Astrocyte of the cerebellum (primary cell): Measurements from ENCODE around the gene SNED1.

Experiments
- DNase-seq: peaks from one replicate; pipeline ENCODE4 v3.0.0-alpha.2; 2011; ENCODE audit warnings: low read depth
- H3K4me3 ChIP-seq: 2 replicates; pipeline ENCODE4 v1.5.1; 2011; ENCODE audit warnings: mild to moderate bottlenecking, low read depth, low read length, moderate library complexity
- CTCF ChIP-seq: IDR thresholded peaks from 2 replicates; pipeline ENCODE4 v1.5.1; 2012; ENCODE audit warnings: low read length, low read depth, moderate library complexity, mild to moderate bottlenecking; ENCODE audit errors: missing control alignments
- in situ Hi-C: cut with HindIII; loops from 2 replicates; pipeline ENCODE4 v1.10.0; 2017; ENCODE audit warnings: low sequenced_read_pairs

Gene SNED1

GRCh38 chr2:241082341-241083090 lies 84.1 kb downstream of the SNED1 start:
- no peak overlapping the region for H3K4me3 ChIP-seq
- DNase-seq, result no peak
- in situ Hi-C loops, result loop anchor here (5.0 to 25.0 kb wide), 2 partner anchors 145 to 235 kb away; no protein-coding TSS in a partner anchor
- no peak for TF ChIP-seq CTCF

GRCh38 chr2:241083091-241083415 lies 84.6 kb downstream of the SNED1 start:
- no peak for DNase-seq
- H3K4me3 ChIP-seq, result no peak overlapping the region
- TF ChIP-seq CTCF, result no peak
- in situ Hi-C loops, result loop anchor here (5.0 to 25.0 kb wide), 2 partner anchors 146 to 236 kb away; no protein-coding TSS in a partner anchor

- in situ Hi-C loops, result loop anchor here (5.0 to 25.0 kb wide), 2 partner anchors 148 to 238 kb away; no protein-coding TSS in a partner anchor
- no peak overlapping the region for H3K4me3 ChIP-seq
- TF ChIP-seq CTCF, result no peak
- no peak for DNase-seq
Observed at GRCh38 chr2:241084856-241085444, 86.5 kb downstream of the SNED1 start.

GRCh38 chr2:241087420-241088268 lies 89.2 kb downstream of the SNED1 start:
- in situ Hi-C loops, result loop anchor here (25.0 kb wide), 1 partner anchor 150 kb away; no protein-coding TSS in a partner anchor
- TF ChIP-seq CTCF, result no peak
- H3K4me3 ChIP-seq, result no peak overlapping the region
- no peak for DNase-seq

- TF ChIP-seq CTCF, result no peak
- H3K4me3 ChIP-seq, result no peak overlapping the region
- DNase-seq, result no peak
- in situ Hi-C loops, result loop anchor here (25.0 kb wide), 1 partner anchor 151 kb away; no protein-coding TSS in a partner anchor
Observed at GRCh38 chr2:241088376-241088775, 90.0 kb downstream of the SNED1 start.
